NB4 (cell line): ENCODE measurements around the gene MUC12.

Source experiments
- DNase-seq: peaks from one replicate; pipeline ENCODE4 v3.0.0; 2010; ENCODE audit warnings: low read depth
- H3K4me3 ChIP-seq: one replicate; pipeline ENCODE4 v1.5.1; 2011; ENCODE audit warnings: mild to moderate bottlenecking, low read depth, low read length, moderate library complexity
- CTCF ChIP-seq: IDR thresholded peaks from one replicate; pipeline ENCODE4 v1.5.1; 2012; ENCODE audit warnings: low read depth, low read length
- MAX ChIP-seq: IDR thresholded peaks from 2 replicates; pipeline ENCODE4 v1.6.1; 2011; ENCODE audit warnings: low read depth, low read length
- MYC ChIP-seq: IDR thresholded peaks from 2 replicates; pipeline ENCODE4 v1.6.1; 2011; ENCODE audit warnings: low read depth, low read length
- POLR2A ChIP-seq: IDR thresholded peaks from 2 replicates; pipeline ENCODE4 v1.6.1; 2011; ENCODE audit warnings: mild to moderate bottlenecking; ENCODE audit not compliant: insufficient read length; ENCODE audit errors: extremely low read depth

Gene MUC12

GRCh38 chr7:100968650-100969049 is 715 bp upstream of the MUC12 start:
- H3K4me3 ChIP-seq, result no peak overlapping the region
- TF ChIP-seq MYC, result no peak
- TF ChIP-seq POLR2A, result no peak
- TF ChIP-seq MAX, result no peak
- TF ChIP-seq CTCF, result no peak
- no peak for DNase-seq

- TF ChIP-seq MAX, result no peak
- no peak for TF ChIP-seq MYC
- TF ChIP-seq POLR2A, result no peak
- no peak for TF ChIP-seq CTCF
- H3K4me3 ChIP-seq, result no peak overlapping the region
- DNase-seq, result no peak
Measured at GRCh38 chr7:100971111-100972001, 2.0 kb downstream of the MUC12 start.

GRCh38 chr7:100972002-100972347 is 2.6 kb downstream of the MUC12 start:
- no peak for DNase-seq
- no peak overlapping the region for H3K4me3 ChIP-seq
- TF ChIP-seq CTCF, result no peak

DNA sequence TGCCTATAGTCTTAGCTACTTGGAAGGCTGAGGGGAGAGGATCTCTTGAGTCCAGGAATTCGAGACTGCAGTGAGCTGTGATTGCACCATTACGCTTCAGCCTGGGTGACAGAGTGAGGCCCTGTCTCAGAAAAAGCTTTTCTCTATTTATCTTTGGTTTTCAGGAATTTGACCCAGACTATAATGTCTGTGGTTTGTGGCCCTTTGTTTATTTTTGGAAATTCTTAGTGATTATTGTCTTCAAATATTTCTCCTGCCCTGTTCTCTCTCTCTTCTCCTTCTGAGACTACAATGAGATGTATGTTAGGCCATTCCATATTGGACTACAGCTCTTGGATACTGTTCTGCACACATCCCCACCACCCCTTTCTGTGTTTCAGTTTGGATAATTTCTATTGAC is 4.7 kb downstream of the MUC12 start:
- no peak for TF ChIP-seq POLR2A
- no peak for DNase-seq
- no peak overlapping the region for H3K4me3 ChIP-seq

DNA sequence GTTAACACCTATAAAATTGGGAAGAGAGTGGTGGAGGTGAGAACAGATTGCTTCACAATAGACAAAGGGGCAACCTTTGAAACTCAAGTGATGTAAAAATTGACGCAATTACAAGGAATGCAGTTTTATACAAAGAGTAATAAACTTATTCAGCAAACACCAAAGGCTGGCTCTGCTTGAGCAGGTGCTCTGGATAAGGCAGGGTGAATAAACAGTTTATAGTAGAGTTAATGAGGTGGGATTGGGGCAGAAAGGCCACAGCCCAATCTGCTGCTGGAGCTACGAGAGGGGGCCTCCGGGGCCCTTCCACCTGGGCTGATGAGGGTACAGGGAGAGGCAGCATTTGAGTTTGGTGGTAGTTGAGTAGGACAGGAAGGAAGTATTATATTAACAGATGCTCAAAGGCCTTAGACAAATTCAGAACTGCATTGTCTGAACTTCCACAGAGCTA is 6.0 kb downstream of the MUC12 start:
- no peak overlapping the region for H3K4me3 ChIP-seq
- TF ChIP-seq CTCF, result no peak
- TF ChIP-seq MAX, result no peak
- no peak for TF ChIP-seq POLR2A
- no peak for TF ChIP-seq MYC
- no peak for DNase-seq

GRCh38 chr7:100978300-100978699 is 8.9 kb downstream of the MUC12 start:
- DNase-seq, result no peak
- H3K4me3 ChIP-seq, result no peak overlapping the region
- TF ChIP-seq POLR2A (no peak), MYC (no peak), MAX (no peak), CTCF (no peak)
